Activated CD4-positive, alpha-beta T cell treated with anti-CD3 and anti-CD28 coated beads for 36 hours (primary cell): ENCODE results near the gene ZBTB26. TPM values are rescaled to one million over a fixed set of nuclear protein-coding genes. Genes with fewer than 3 reads are reported as not detected.
A peak's percentile ranks its signal among the peaks of the same experiment; 100 is the strongest.
"Not testable (repeated sequence)": the region's sequence is repeated elsewhere in the genome, so short reads cannot be mapped to it uniquely, and the experiment has no call there.

ENCODE experiments used
- ATAC-seq: fragments of 200-7000 bp; cut with Tn5 transposase; one replicate; pipeline ENCODE4 v1.10.0; 2021; ENCODE audit warnings: mild to moderate bottlenecking, moderate library complexity
- CTCF ChIA-PET: fragments of 350-600 bp; sonication (Branson Sonifier 250); formaldehyde crosslinking; loops from one replicate; lab custom pipeline; 2021; ENCODE audit warnings: antibody characterized with exemption; lab: Charles Lee
- POLR2A ChIA-PET: fragments of 350-600 bp; sonication (Branson Sonifier 250); formaldehyde crosslinking; loops from one replicate; lab custom pipeline; 2021; ENCODE audit warnings: antibody characterized with exemption, inconsistent platforms; lab: Charles Lee
- DNase-seq: peaks from one replicate; pipeline ENCODE4 v3.0.0-alpha.2; 2020
- H3K27ac Mint-ChIP-seq: one replicate; pipeline ENCODE4 v1.8.0; 2021; ENCODE audit warnings: mixed read lengths
- H3K27me3 Mint-ChIP-seq: one replicate; pipeline ENCODE4 v1.8.0; 2021; ENCODE audit warnings: mixed read lengths
- H3K36me3 Mint-ChIP-seq: one replicate; pipeline ENCODE4 v1.8.0; 2021; ENCODE audit warnings: low read depth, mixed read lengths
- H3K4me1 Mint-ChIP-seq: one replicate; pipeline ENCODE4 v1.8.0; 2021; ENCODE audit warnings: mixed read lengths
- H3K4me3 Mint-ChIP-seq: one replicate; pipeline ENCODE4 v1.8.0; 2021; ENCODE audit warnings: mild to moderate bottlenecking, moderate library complexity, mixed read lengths
- H3K9me3 Mint-ChIP-seq: one replicate; pipeline ENCODE4 v1.8.0; 2021; ENCODE audit warnings: low read depth, mixed read lengths
- intact Hi-C, 2 experiments: fragments of 100-400 bp; cut with DNase I in 1 of 2; cut with micrococcal nuclease in 1 of 2; formaldehyde crosslinking; loops; one replicate each; pipeline versions ENCODE4 v1.14.2 to v1.15.1; 2022 to 2024; cut with DNase I, micrococcal nuclease
- total RNA-seq, 2 experiments: library from RNA; stranded (reverse); gene quantifications; one replicate each; pipeline ENCODE4 v1.2.3, GENCODE V29; 2021

Gene ZBTB26
- total RNA-seq, 2 experiments from 2014 or later = 6.0 TPM

GRCh38 chr9:122929796-122930354 is 1.4 kb downstream of the ZBTB26 start:
- peaks cover under 1% of the 10 kb centered on the region for H3K36me3 Mint-ChIP-seq

GRCh38 chr9:122923947-122924346 is 7.4 kb downstream of the ZBTB26 start:
- peaks cover 3% of the 10 kb centered on the region for H3K36me3 Mint-ChIP-seq
- H3K4me1 Mint-ChIP-seq = peaks cover 4% of the 10 kb centered on the region
- no peaks in the 10 kb centered on the region for H3K9me3 Mint-ChIP-seq
- peak; percentile 44 for ATAC-seq
- H3K27me3 Mint-ChIP-seq = no peaks in the 10 kb centered on the region
- DNase-seq = no peak
- no peak overlapping the region for H3K4me3 Mint-ChIP-seq
- ChIA-PET CTCF (interaction anchor here (0.7 to 0.8 kb wide), 2 partner anchors 17 to 30 kb away, joined by 3 read pairs; partner anchors contain the start of gene RABGAP1), POLR2A (interaction anchor here (1.0 kb wide), 1 partner anchor 17 kb away, joined by 3 read pairs; the partner anchor contains the start of gene RABGAP1)
- intact Hi-C loops = no loop called here
- H3K27ac Mint-ChIP-seq = no peak overlapping the region

More at GRCh38 chr9:122929796-122930354, 1.4 kb downstream of the ZBTB26 start:
- H3K27me3 Mint-ChIP-seq = no peaks in the 10 kb centered on the region
- intact Hi-C loops = loop anchor here (2.0 to 10.0 kb wide), 2 partner anchors 25 to 835 kb away; partner anchors contain the start of genes RC3H2 (in 1 of the 2) and TTLL11 (in 1 of the 2)
- CTCF ChIA-PET = interaction anchor here (0.7 to 1.3 kb wide), 7 partner anchors 11 to 831 kb away, joined by 3 to 9 read pairs (median 5); partner anchors contain the start of genes RABGAP1, RC3H2 and ZBTB6
- ATAC-seq = no peak
- peaks cover 10% of the 10 kb centered on the region for H3K4me1 Mint-ChIP-seq
- H3K9me3 Mint-ChIP-seq = no peaks in the 10 kb centered on the region
- H3K4me3 Mint-ChIP-seq = no peak overlapping the region
- no peak overlapping the region for H3K27ac Mint-ChIP-seq
- no peak for DNase-seq
- POLR2A ChIA-PET = interaction anchor here (0.5 to 1.2 kb wide), 3 partner anchors 17 to 109 kb away, joined by 3 to 5 read pairs (median 4); partner anchors contain the start of gene ZBTB6

- POLR2A ChIA-PET = no interaction called here
Measured at GRCh38 chr9:122922713-122923112, 8.6 kb downstream of the ZBTB26 start.

GRCh38 chr9:122918310-122918709 is 13.0 kb downstream of the ZBTB26 start:
- Mint-ChIP-seq H3K4me1 (peaks cover 4% of the 10 kb centered on the region), H3K4me3 (no peak overlapping the region), H3K27ac (no peak overlapping the region), H3K36me3 (peaks cover 6% of the 10 kb centered on the region), H3K9me3 (no peaks in the 10 kb centered on the region), H3K27me3 (no peaks in the 10 kb centered on the region)
- DNase-seq = no peak
- ChIA-PET CTCF (no interaction called here), POLR2A (no interaction called here)
- no peak for ATAC-seq
- intact Hi-C loops = no loop called here

More at GRCh38 chr9:122922713-122923112, 8.6 kb downstream of the ZBTB26 start:
- H3K27me3 Mint-ChIP-seq = no peaks in the 10 kb centered on the region
- intact Hi-C loops = no loop called here
- CTCF ChIA-PET = no interaction called here
- ATAC-seq = no peak
- no peak for DNase-seq
- H3K36me3 Mint-ChIP-seq = peaks cover 3% of the 10 kb centered on the region
- no peak overlapping the region for H3K4me3 Mint-ChIP-seq
- peaks cover 4% of the 10 kb centered on the region for H3K4me1 Mint-ChIP-seq
- H3K9me3 Mint-ChIP-seq = no peaks in the 10 kb centered on the region
- H3K27ac Mint-ChIP-seq = no peak overlapping the region

GRCh38 chr9:122912964-122913673 is 18.2 kb downstream of the ZBTB26 start, which contains the start of gene ZBTB6:
TSS of gene ZBTB6 (minus strand) at chr9:122913323. CDS start at chr9:122912072, 1,251 bp downstream.
- Mint-ChIP-seq H3K27ac (peak within 1 kb of the TSS; percentile 100), H3K4me3 (peak within 1 kb of the TSS; percentile 100), H3K36me3 (peaks cover 32% of the 10 kb centered on the region), H3K27me3 (no peaks in the 10 kb centered on the region), H3K4me1 (peaks cover 33% of the 10 kb centered on the region), H3K9me3 (no peaks in the 10 kb centered on the region)
- CTCF ChIA-PET = interaction anchor here (0.7 to 1.3 kb wide), 7 partner anchors 9 to 78 kb away, joined by 3 to 9 read pairs (median 3); partner anchors contain the start of gene RABGAP1
- DNase-seq (peak; percentile 86), ATAC-seq (peak; percentile 96)
- POLR2A ChIA-PET = interaction anchor here (0.6 to 2.2 kb wide), 10 partner anchors 8 to 1676 kb away, joined by 3 to 18 read pairs (median 8); partner anchors contain the start of genes RABGAP1, RC3H2 and ZBTB26
- intact Hi-C loops = loop anchor here (1.0 to 2.0 kb wide), 6 partner anchors 8 to 355 kb away; partner anchors contain the start of genes RABGAP1 (in 2 of the 2), RC3H2 (in 2 of the 2), ZBTB26 (in 2 of the 2) and PDCL (in 1 of the 2)

- ChIA-PET CTCF (interaction anchor here (0.7 to 1.3 kb wide), 7 partner anchors 9 to 79 kb away, joined by 3 to 9 read pairs (median 3); partner anchors contain the start of gene RABGAP1), POLR2A (interaction anchor here (0.8 to 2.2 kb wide), 9 partner anchors 8 to 1675 kb away, joined by 3 to 18 read pairs (median 6); partner anchors contain the start of genes RABGAP1, RC3H2 and ZBTB26)
- Mint-ChIP-seq H3K4me1 (peaks cover 35% of the 10 kb centered on the region), H3K9me3 (no peaks in the 10 kb centered on the region), H3K27me3 (no peaks in the 10 kb centered on the region), H3K4me3 (peak overlapping the region; percentile 100), H3K27ac (peak overlapping the region; percentile 100), H3K36me3 (peaks cover 33% of the 10 kb centered on the region)
- intact Hi-C loops = loop anchor here in 1 of 2 experiments (2.0 kb wide), 1 partner anchor 28 kb away; the partner anchor contains the start of gene RABGAP1
- DNase-seq = no peak
- no peak for ATAC-seq
Measured at GRCh38 chr9:122912671-122912963, 18.7 kb downstream of the ZBTB26 start.

GRCh38 chr9:122906122-122906521 is 25.2 kb downstream of the ZBTB26 start:
- Mint-ChIP-seq H3K36me3 (peaks cover 22% of the 10 kb centered on the region), H3K4me1 (peaks cover 27% of the 10 kb centered on the region)
- H3K9me3 Mint-ChIP-seq, CTCF ChIA-PET, POLR2A ChIA-PET, H3K27ac Mint-ChIP-seq, DNase-seq, H3K27me3 Mint-ChIP-seq, ATAC-seq, H3K4me3 Mint-ChIP-seq: not testable (repeated sequence)
- intact Hi-C loops = loop anchor here (5.0 to 10.0 kb wide), 2 partner anchors 79 to 641 kb away; partner anchors contain the start of genes MRRF (in 1 of the 2), PDCL (in 1 of the 2) and RBM18 (in 1 of the 2)

- H3K36me3 Mint-ChIP-seq = peaks cover 13% of the 10 kb centered on the region
- peak within 1 kb of the TSS; percentile 92 for H3K4me3 Mint-ChIP-seq
- no peaks in the 10 kb centered on the region for H3K9me3 Mint-ChIP-seq
- no peaks in the 10 kb centered on the region for H3K27me3 Mint-ChIP-seq
- intact Hi-C loops = loop anchor here (1.0 to 10.0 kb wide), 14 partner anchors 8 to 812 kb away; partner anchors contain the start of genes PDCL (in 2 of the 2), ZBTB26 (in 2 of the 2), ZBTB6 (in 2 of the 2) and MRRF (in 1 of the 2)
- POLR2A ChIA-PET = interaction anchor here (0.6 to 2.3 kb wide), 7 partner anchors 8 to 640 kb away, joined by 3 to 11 read pairs (median 3); partner anchors contain the start of genes MRRF, RABGAP1, RBM18 and ZBTB26
- ATAC-seq (peak; percentile 93), DNase-seq (peak; percentile 97)
- peak within 1 kb of the TSS; percentile 94 for H3K27ac Mint-ChIP-seq
- H3K4me1 Mint-ChIP-seq = peaks cover 23% of the 10 kb centered on the region
- CTCF ChIA-PET = interaction anchor here (0.6 to 1.4 kb wide), 7 partner anchors 8 to 733 kb away, joined by 3 to 9 read pairs (median 4); partner anchors contain the start of gene ZBTB6
Measured at GRCh38 chr9:122904823-122905710, 26.2 kb downstream of the ZBTB26 start, which contains the start of gene RC3H2. TSS of gene RC3H2 (minus strand) at chr9:122905359. CDS start at chr9:122897509, 7,850 bp downstream.

GRCh38 chr9:122904466-122904822 is 26.9 kb downstream of the ZBTB26 start:
- CTCF ChIA-PET = interaction anchor here (0.7 to 2.3 kb wide), 8 partner anchors 9 to 733 kb away, joined by 3 to 9 read pairs (median 4); partner anchors contain the start of genes PDCL, ZBTB26 and ZBTB6
- H3K36me3 Mint-ChIP-seq = peaks cover 10% of the 10 kb centered on the region

More at GRCh38 chr9:122904466-122904822, 26.9 kb downstream of the ZBTB26 start:
- DNase-seq (peak; percentile 54), ATAC-seq (peak; percentile 6)
- intact Hi-C loops = loop anchor here (2.0 to 10.0 kb wide), 7 partner anchors 26 to 812 kb away; partner anchors contain the start of genes MRRF (in 1 of the 2), RBM18 (in 1 of the 2), TTLL11 (in 1 of the 2) and ZBTB26 (in 1 of the 2)
- H3K27me3 Mint-ChIP-seq = no peaks in the 10 kb centered on the region
- H3K4me3 Mint-ChIP-seq = peak overlapping the region; percentile 92
- H3K4me1 Mint-ChIP-seq = peaks cover 25% of the 10 kb centered on the region
- H3K9me3 Mint-ChIP-seq = no peaks in the 10 kb centered on the region
- POLR2A ChIA-PET = interaction anchor here (1.2 to 2.3 kb wide), 5 partner anchors 9 to 97 kb away, joined by 3 to 11 read pairs (median 9); partner anchors contain the start of genes RABGAP1, ZBTB26 and ZBTB6
- H3K27ac Mint-ChIP-seq = peak overlapping the region; percentile 91
